CD1c-positive myeloid dendritic cell (primary cell): ENCODE results near the gene CD44.

Source experiments
- DNase-seq: peaks from one replicate; pipeline ENCODE4 v3.0.0-alpha.2; 2016; ENCODE audit errors: extremely low spot score

CD44 gene

GRCh38 chr11:35237351-35237750, 98.4 kb downstream of the CD44 start:
- DNase-seq: peak; percentile 6

- DNase-seq: peak; percentile 51
Measured at GRCh38 chr11:35237860-35238715, 99.1 kb downstream of the CD44 start.

GRCh38 chr11:35238882-35239281, 99.9 kb downstream of the CD44 start:
- no peak for DNase-seq

- DNase-seq: peak; percentile 64
Measured at GRCh38 chr11:35239471-35240075, 100.6 kb downstream of the CD44 start.

GRCh38 chr11:35241083-35241482, 102.1 kb downstream of the CD44 start:
- no peak for DNase-seq

- DNase-seq: no peak
Measured at GRCh38 chr11:35241531-35241930, 102.6 kb downstream of the CD44 start.

- DNase-seq: no peak
Measured at GRCh38 chr11:35242412-35243242, 103.7 kb downstream of the CD44 start.

GRCh38 chr11:35243774-35244173, 104.8 kb downstream of the CD44 start:
- DNase-seq: no peak

- no peak for DNase-seq
Measured at GRCh38 chr11:35245056-35245455, 106.1 kb downstream of the CD44 start.

GRCh38 chr11:35245786-35246185, 106.8 kb downstream of the CD44 start:
- DNase-seq: no peak

- DNase-seq: no peak
Measured at GRCh38 chr11:35246745-35247144, 107.8 kb downstream of the CD44 start.

GRCh38 chr11:35247428-35247827, 108.5 kb downstream of the CD44 start:
- no peak for DNase-seq

- DNase-seq: no peak
Measured at GRCh38 chr11:35247863-35248262, 108.9 kb downstream of the CD44 start.

- DNase-seq: no peak
Measured at GRCh38 chr11:35248558-35249323, 109.8 kb downstream of the CD44 start.

- DNase-seq: no peak
Measured at GRCh38 chr11:35250192-35250591, 111.2 kb downstream of the CD44 start.

- peak; percentile 71 for DNase-seq
Measured at GRCh38 chr11:35250621-35251020, 111.7 kb downstream of the CD44 start.

- no peak for DNase-seq
Measured at GRCh38 chr11:35253237-35253636, 114.3 kb downstream of the CD44 start.

GRCh38 chr11:35255514-35255913, 116.5 kb downstream of the CD44 start:
- no peak for DNase-seq

GRCh38 chr11:35256296-35256695, 117.3 kb downstream of the CD44 start:
- DNase-seq: no peak

- peak; percentile 48 for DNase-seq
Measured at GRCh38 chr11:35257281-35257680, 118.3 kb downstream of the CD44 start.

- DNase-seq: no peak
Measured at GRCh38 chr11:35259529-35259928, 120.6 kb downstream of the CD44 start.
